GM18909 (cell line): ENCODE results near the gene ZSCAN9.

ENCODE experiments used
- ATAC-seq: cut with Tn5 transposase; IDR thresholded peaks from one replicate; pipeline ENCODE4 v1.9.1; 2021; ENCODE audit warnings: mild to moderate bottlenecking; ENCODE audit not compliant: unreplicated experiment, poor library complexity

The ZSCAN9 gene

GRCh38 chr6:28220257-28221133 lies 4.6 kb upstream of the ZSCAN9 start:
- no peak for ATAC-seq

DNA sequence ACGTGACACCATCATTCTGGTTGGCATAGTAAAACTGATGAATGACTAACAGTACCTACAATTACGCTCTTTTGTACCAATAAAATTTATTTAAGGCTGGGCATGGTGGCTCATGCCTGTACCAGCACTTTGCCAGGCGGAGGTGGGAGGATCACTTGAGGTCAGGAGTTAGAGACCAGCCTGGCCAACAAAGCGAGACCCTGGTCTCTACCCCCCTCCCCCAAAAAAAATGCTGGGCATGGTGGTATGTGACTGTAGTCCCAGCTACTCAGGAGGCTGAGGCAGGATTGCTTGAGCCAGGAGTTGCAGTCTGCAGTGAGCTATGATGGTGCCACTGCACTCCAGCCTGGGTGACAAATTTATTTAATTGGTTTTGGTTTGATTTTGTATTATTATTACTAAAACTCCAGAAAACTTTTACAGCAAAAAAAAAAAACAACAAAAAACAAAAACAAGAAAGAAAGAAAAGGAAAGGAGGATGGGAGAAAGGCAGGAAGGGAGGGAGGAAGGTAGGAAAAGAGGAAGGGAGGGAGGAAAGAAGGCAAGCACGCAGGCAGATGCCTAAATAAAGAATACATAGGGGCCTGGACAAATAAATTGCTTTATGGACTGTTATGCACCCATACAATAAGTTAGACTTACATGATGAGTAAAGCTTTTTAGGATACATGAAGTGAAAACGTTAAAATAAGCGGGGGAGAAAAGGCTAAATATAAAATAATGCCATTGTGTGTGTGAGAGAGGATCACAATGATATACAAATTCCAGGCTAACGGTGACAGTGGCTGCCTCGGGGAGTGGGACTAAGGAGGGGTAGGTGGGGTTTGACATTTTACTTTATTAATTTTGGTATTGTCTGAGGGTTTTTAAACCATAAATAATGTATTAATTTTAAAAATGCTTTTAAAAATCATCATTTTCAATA lies 682 bp upstream of the ZSCAN9 start:
- ATAC-seq = no peak

GRCh38 chr6:28226460-28226859 lies 1.4 kb downstream of the ZSCAN9 start:
- no peak for ATAC-seq

DNA sequence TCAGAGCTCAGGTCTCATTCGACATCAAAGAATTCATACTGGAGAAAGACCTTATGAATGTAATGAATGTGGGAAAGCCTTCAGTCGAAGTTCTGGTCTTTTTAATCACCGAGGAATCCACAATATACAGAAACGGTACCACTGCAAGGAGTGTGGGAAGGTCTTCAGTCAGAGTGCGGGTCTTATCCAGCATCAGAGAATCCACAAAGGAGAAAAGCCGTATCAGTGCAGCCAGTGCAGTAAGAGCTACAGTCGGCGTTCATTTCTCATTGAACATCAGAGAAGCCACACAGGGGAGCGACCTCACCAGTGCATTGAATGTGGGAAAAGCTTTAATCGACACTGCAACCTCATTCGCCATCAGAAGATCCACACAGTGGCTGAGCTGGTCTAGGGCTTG lies 7.7 kb downstream of the ZSCAN9 start:
- ATAC-seq = no peak

DNA sequence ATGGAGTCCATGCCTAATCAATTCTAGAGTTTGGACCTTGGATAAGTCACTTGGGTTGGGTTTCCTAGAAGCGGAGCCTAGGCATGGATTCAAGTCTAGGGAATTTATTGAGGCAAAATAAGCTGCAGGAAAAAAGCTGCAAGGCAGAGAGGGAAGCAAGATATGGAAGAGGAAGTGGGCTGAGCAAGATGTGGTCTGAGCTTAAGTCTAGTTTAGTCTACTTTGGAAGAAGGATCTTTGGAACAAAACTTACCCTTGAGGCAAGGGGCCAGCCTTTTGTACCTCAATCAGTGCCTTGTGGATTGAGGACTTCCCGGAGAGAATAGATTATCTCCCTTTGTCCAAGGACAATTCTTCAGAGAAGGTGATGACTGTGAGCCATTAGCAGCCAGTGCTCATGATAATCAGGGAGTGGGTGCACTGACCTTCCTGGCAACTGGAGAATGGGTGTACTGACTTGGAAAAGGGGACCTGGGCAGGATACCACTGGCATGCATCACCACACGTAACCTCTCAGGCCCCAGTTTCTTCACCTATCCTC lies 10.9 kb downstream of the ZSCAN9 start:
- no peak for ATAC-seq

DNA sequence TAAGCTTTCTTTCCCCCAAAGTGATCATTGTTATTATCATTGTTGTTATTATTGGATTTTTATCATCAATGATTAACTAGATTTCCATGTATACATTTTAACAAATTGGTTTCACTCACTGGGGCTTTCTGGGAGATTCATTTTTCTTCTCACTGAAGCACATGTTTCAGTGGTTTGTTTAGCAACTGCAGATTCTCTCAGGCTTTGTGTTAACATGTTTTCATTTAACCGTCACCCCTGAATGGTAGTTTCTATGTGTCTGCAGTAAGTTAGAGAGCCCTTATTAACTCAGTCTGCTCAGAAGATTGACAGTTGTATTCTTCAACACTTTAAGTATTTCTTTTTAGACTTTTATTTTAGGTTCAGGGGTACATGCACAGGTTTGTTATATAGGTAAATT lies 14.6 kb downstream of the ZSCAN9 start:
- ATAC-seq = no peak

GRCh38 chr6:28240471-28240870 lies 15.4 kb downstream of the ZSCAN9 start:
- ATAC-seq = no peak

DNA sequence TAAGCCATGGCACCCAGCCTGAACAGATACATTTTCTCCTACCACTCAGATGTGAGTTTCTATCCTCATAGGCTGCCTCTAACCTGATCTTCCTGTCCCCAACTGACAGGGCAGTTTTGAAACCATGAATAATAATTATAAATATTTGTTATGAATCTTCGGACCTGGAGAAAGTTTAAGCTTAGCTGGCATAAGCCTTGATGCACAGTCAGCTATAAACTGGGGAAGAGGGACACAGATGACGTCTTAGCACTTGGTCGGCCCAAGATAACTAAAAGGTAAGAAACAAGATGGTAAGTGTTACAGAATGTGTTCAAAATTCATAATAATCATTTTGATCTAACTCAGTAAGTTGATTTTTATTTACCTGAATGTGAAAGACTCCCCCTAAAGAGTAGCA lies 18.9 kb downstream of the ZSCAN9 start:
- no peak for ATAC-seq

DNA sequence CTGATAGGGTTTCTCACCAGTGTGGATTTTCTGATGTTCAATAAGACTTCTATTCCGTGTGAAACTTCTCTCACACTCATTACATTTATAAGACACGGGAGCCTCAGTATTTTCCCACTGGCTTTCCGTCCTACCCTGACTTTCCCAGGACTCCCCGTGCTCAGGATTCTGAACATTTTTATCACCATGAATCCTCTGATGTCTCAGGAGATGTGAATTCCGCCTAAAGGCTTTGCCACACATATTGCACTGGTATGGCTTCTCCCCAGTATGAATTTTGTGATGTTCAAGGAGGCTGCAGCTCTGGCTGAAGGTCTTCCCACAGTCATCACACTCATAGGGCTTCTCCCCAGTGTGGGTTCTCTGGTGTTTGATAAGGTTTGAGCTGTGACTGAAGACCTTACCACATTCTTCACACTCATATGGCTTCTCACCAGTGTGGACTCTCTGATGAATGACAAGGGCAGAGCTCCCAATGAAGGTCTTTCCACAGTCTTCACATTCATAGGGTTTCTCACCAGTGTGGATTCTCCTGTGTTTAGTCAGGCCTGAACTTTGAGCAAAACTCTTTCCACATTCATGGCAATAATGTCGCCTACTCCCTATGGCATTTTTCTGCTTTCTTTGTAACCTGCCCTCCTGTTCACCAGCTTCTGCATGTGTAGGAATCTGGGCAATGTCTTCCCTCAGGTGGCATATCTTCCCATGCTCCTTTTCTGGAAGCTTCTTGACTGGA lies 20.3 kb downstream of the ZSCAN9 start:
- ATAC-seq = no peak

- ATAC-seq = no peak
Measured at GRCh38 chr6:28248916-28249315, 23.8 kb downstream of the ZSCAN9 start.

GRCh38 chr6:28250747-28251146 lies 25.7 kb downstream of the ZSCAN9 start:
- ATAC-seq = no peak

- ATAC-seq = peak; percentile 47
Measured at GRCh38 chr6:28251661-28252008, 26.6 kb downstream of the ZSCAN9 start.

- ATAC-seq = peak; percentile 80
Measured at GRCh38 chr6:28252009-28252975, 27.2 kb downstream of the ZSCAN9 start, which contains the start of gene ZKSCAN4. Gene ZKSCAN4 (minus strand): TSS chr6:28252269. CDS start chr6:28251980, 289 bp downstream.

GRCh38 chr6:28254121-28254519 lies 29.0 kb downstream of the ZSCAN9 start:
- ATAC-seq = no peak

DNA sequence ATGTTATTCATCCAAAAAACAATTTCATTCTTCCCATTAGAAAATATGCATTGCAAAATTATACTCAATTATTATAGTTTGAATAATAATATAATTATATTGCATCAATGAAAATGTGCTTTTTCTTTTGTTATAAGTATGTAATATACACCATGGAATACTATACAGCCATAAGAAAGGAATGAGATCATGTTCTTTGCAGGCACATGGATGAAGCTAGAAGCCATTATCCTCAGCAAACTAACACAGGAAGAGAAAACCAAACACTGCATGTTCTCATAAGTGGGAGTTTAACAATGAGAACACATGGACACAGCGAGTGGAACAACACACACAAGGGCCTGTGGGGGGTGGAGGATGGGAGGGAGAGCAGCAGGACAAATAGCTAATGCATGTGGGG lies 32.0 kb downstream of the ZSCAN9 start:
- ATAC-seq = no peak

- no peak for ATAC-seq
Measured at GRCh38 chr6:28258877-28259777, 34.1 kb downstream of the ZSCAN9 start, which contains the start of gene NKAPL. Gene NKAPL (plus strand): TSS chr6:28259297. CDS start chr6:28259372, 75 bp downstream.

- ATAC-seq = no peak
Measured at GRCh38 chr6:28263922-28264321, 38.8 kb downstream of the ZSCAN9 start.

DNA sequence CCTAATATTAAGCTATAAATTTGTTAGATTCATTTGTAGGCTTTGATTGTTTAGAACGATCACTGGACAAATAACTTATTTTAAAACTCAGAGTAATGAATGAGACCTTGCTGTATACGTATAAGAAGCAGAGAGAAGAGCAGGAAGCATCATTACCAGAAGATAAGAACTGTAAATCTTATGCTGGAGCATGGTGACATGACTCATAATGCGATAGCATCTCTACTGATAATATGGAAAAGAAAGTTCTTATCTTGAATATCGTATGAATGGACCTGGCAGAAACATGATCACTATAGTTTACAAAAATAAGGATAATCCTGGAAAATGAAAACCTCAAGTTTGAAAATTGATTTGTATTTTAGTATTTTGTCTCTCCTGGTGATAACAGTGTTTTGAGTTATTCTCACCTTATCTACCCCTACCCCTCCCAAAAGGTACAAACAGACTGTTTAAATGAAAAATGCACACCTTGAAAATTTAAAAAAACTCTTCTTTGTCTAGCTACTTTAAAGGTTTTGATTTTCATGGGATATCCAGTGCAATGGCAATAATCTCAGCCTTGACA lies 39.8 kb downstream of the ZSCAN9 start:
- no peak for ATAC-seq
